Hepatocyte (in vitro differentiated cells): ENCODE results near the gene FHOD3.

Experiments used
- CTCF ChIP-seq: fragments of 200-600 bp; sonication (generic); IDR thresholded peaks from 2 replicates; pipeline ENCODE4 v1.5.1; 2016; ENCODE audit warnings: antibody characterized with exemption, mild to moderate bottlenecking; ENCODE audit not compliant: poor library complexity
- EZH2 ChIP-seq: fragments of 200-600 bp; sonication (generic); IDR thresholded peaks from 2 replicates; pipeline ENCODE4 v1.6.1; 2016; ENCODE audit warnings: antibody characterized with exemption, mild to moderate bottlenecking, borderline replicate concordance

GRCh38 chr18:36274083-36274715 lies 23.3 kb upstream of the FHOD3 start:
- no peak for TF ChIP-seq CTCF
- TF ChIP-seq EZH2, result no peak
